HepG2 (cell line): ENCODE results near the gene GUCY1B1. TPM values are rescaled to one million over a fixed set of nuclear protein-coding genes. Genes with fewer than 3 reads are reported as not detected.

Source experiments
- ATAC-seq: fragments of 200-7000 bp; cut with Tn5 transposase; 3 replicates; pipeline ENCODE4 v1.9.1; 2020; ENCODE audit warnings: mild to moderate bottlenecking, moderate library complexity
- BruUV-seq: library from RNA; stranded (reverse); fragments of 400-500 nt; replicated peaks from 2 replicates; lab custom pipeline; 2021; lab: Mats Ljungman, UMichigan
- CTCF ChIA-PET: fragments of 300-600 bp; formaldehyde crosslinking; extraction: SDS; loops from one replicate; lab custom pipeline; 2021; ENCODE audit warnings: low total read pairs, inconsistent platforms, low intra/inter-chr PET ratio; lab: Yijun Ruan, JAX
- POLR2A ChIA-PET: fragments of 350-600 bp; sonication (Branson Sonifier 250); formaldehyde crosslinking; loops from one replicate; lab custom pipeline; 2020; ENCODE audit warnings: antibody characterized with exemption, inconsistent platforms; lab: Yijun Ruan, JAX
- DNase-seq: peaks from one replicate; pipeline ENCODE4 v3.0.0-alpha.2; 2015; ENCODE audit warnings: low spot score
- FAIRE-seq: peaks from 3 replicates; lab custom pipeline; 2011; peaks lifted over from hg19 to GRCh38; lab: Jason Lieb, UNC
- H2AFZ ChIP-seq: one replicate; pipeline ENCODE4 v1.6.1; 2011; ENCODE audit warnings: low read length, inconsistent platforms
- H3K27ac ChIP-seq: fragments of 300-600 bp; 3 replicates; pipeline ENCODE4 v1.8.0; 2011; ENCODE audit warnings: mixed run types, mild to moderate bottlenecking, mixed read lengths, low read length, inconsistent platforms; ENCODE audit not compliant: insufficient read depth; ENCODE audit errors: extremely low read length
- H3K27me3 ChIP-seq, 2 experiments: fragments of 200-600 bp in 1 of 2; 2 replicates in 1 of 2; 3 replicates in 1 of 2; pipeline versions ENCODE4 v1.6.0 to v1.8.0; 2011; ENCODE audit warnings: low read length in 2 of 2, mild to moderate bottlenecking in 2 of 2, moderate library complexity in 2 of 2, inconsistent platforms in 1 of 2; ENCODE audit not compliant: insufficient read depth in 2 of 2, control insufficient read depth in 1 of 2
- H3K36me3 ChIP-seq, 2 experiments: fragments of 200-600 bp in 1 of 2; replicated peaks in 1 of 2; 2 replicates in 1 of 2; 3 replicates in 1 of 2; pipeline versions ENCODE4 v1.5.1 to v1.8.0; 2011; ENCODE audit warnings: low read length in 2 of 2, inconsistent platforms in 1 of 2; ENCODE audit not compliant: insufficient read depth in 2 of 2, control insufficient read depth in 1 of 2
- H3K4me1 ChIP-seq: 2 replicates; pipeline ENCODE4 v1.5.1; 2012; ENCODE audit warnings: low read length, inconsistent platforms; ENCODE audit not compliant: insufficient read depth
- H3K4me2 ChIP-seq: 2 replicates; pipeline ENCODE4 v1.6.0; 2011; ENCODE audit warnings: low read depth, low read length, inconsistent platforms
- H3K4me3 ChIP-seq, 3 experiments: fragments of 200-600 bp in 1 of 3; sonication (generic), shearing (Covaris generic) in 1 of 3; replicated peaks in 1 of 3; 2 replicates each; pipeline ENCODE4 v1.5.1; 2011 to 2016; ENCODE audit warnings: low read length in 3 of 3, inconsistent platforms in 2 of 3, low read depth in 2 of 3, mild to moderate bottlenecking in 2 of 3, control low read depth in 1 of 3, mixed read lengths in 1 of 3; ENCODE audit not compliant: insufficient read depth in 1 of 3
- H3K79me2 ChIP-seq: one replicate; pipeline ENCODE4 v1.6.1; 2011; ENCODE audit warnings: low read length, inconsistent platforms; ENCODE audit not compliant: insufficient read depth
- H3K9ac ChIP-seq: 2 replicates; pipeline ENCODE4 v1.6.0; 2011; ENCODE audit warnings: mild to moderate bottlenecking, low read depth, low read length, inconsistent platforms; ENCODE audit not compliant: insufficient read depth
- H3K9me3 ChIP-seq: 2 replicates; pipeline ENCODE4 v1.5.1; 2012; ENCODE audit warnings: mild to moderate bottlenecking, low read length
- H4K20me1 ChIP-seq: 2 replicates; pipeline ENCODE4 v1.6.0; 2011; ENCODE audit warnings: inconsistent platforms, mild to moderate bottlenecking, low read length, moderate library complexity; ENCODE audit not compliant: insufficient read depth
- DDIT3 ChIP-seq: sonication (generic); formaldehyde crosslinking; IDR thresholded peaks from 2 replicates; pipeline ENCODE4 v1.4.0; 2020; ENCODE audit warnings: mild to moderate bottlenecking, missing genetic modification reagents
- FOXC1 ChIP-seq: sonication (generic); formaldehyde crosslinking; IDR thresholded peaks from 2 replicates; pipeline ENCODE4 v1.8.0; 2022; ENCODE audit warnings: mild to moderate bottlenecking, missing genetic modification reagents, borderline replicate concordance
- GABPB1 ChIP-seq: IDR thresholded peaks from 2 replicates; pipeline ENCODE4 v1.6.1; 2016; ENCODE audit warnings: mild to moderate bottlenecking, missing genetic modification reagents, moderate library complexity, missing compliant biosample characterization
- IKZF4 ChIP-seq: sonication (generic); formaldehyde crosslinking; IDR thresholded peaks from 2 replicates; pipeline ENCODE4 v1.5.1; 2020; ENCODE audit warnings: borderline replicate concordance, mild to moderate bottlenecking, low read depth, missing genetic modification reagents; ENCODE audit errors: not compliant biosample characterization
- MLLT10 ChIP-seq: sonication (generic); formaldehyde crosslinking; IDR thresholded peaks from 2 replicates; pipeline ENCODE4 v1.4.0; 2020; ENCODE audit warnings: missing genetic modification reagents
- POLR2A ChIP-seq, 2 experiments: IDR thresholded peaks; 2 replicates each; pipeline ENCODE4 v1.6.1; 2011; ENCODE audit warnings: low read depth in 2 of 2, low read length in 2 of 2, mild to moderate bottlenecking in 1 of 2, moderate library complexity in 1 of 2; ENCODE audit not compliant: insufficient read depth in 1 of 2
- SALL1 ChIP-seq: sonication (generic); formaldehyde crosslinking; IDR thresholded peaks from 2 replicates; pipeline ENCODE4 v1.8.0; 2022; ENCODE audit warnings: mild to moderate bottlenecking, missing genetic modification reagents
- TARDBP ChIP-seq: sonication (generic); formaldehyde crosslinking; IDR thresholded peaks from 2 replicates; pipeline ENCODE4 v1.8.0; 2022; ENCODE audit warnings: mild to moderate bottlenecking, missing genetic modification reagents
- ZBTB3 ChIP-seq: sonication (generic); formaldehyde crosslinking; IDR thresholded peaks from 2 replicates; pipeline ENCODE4 v1.4.0; 2020; ENCODE audit warnings: low read depth, mild to moderate bottlenecking, moderate library complexity, missing genetic modification reagents, borderline replicate concordance
- ZEB1 ChIP-seq: IDR thresholded peaks from 2 replicates; pipeline ENCODE4 v1.6.1; 2012; ENCODE audit warnings: mild to moderate bottlenecking, low read depth, inconsistent platforms; ENCODE audit not compliant: insufficient replicate concordance
- ZHX1 ChIP-seq: sonication (generic); formaldehyde crosslinking; IDR thresholded peaks from 2 replicates; pipeline ENCODE4 v1.8.1; 2022; ENCODE audit warnings: low read depth, mild to moderate bottlenecking, missing genetic modification reagents
- ZNF136 ChIP-seq: sonication (generic); formaldehyde crosslinking; IDR thresholded peaks from 2 replicates; pipeline ENCODE4 v1.8.1; 2022; ENCODE audit warnings: low read depth, mild to moderate bottlenecking, moderate library complexity, missing genetic modification reagents
- ZNF451 ChIP-seq: sonication (generic); formaldehyde crosslinking; IDR thresholded peaks from 2 replicates; pipeline ENCODE4 v1.5.0; 2020; ENCODE audit warnings: mild to moderate bottlenecking, missing genetic modification reagents
- ZNF580 ChIP-seq: IDR thresholded peaks from 2 replicates; pipeline ENCODE4 v1.6.1; 2016; ENCODE audit warnings: low read depth, borderline replicate concordance
- WGBS: methylation state at CpG from one replicate; pipeline ENCODE4 v1.1.6; 2017; ENCODE audit warnings: low lambda C conversion rate; 5-methylcytosine and 5-hydroxymethylcytosine counted together
- in situ Hi-C: cut with HindIII; loops from 2 replicates; pipeline ENCODE4 v1.10.0; 2017; ENCODE audit warnings: low pct_unique_long_range_greater_than_20kb; ENCODE audit not compliant: extremely low pct_ligation_motif_present
- intact Hi-C: fragments of 100-400 bp; cut with micrococcal nuclease; formaldehyde crosslinking; loops from one replicate; pipeline ENCODE4 v1.10.0; 2022; ENCODE audit not compliant: unreplicated experiment
- polyA plus RNA-seq, 8 experiments: library from polyadenylated mRNA; depleted of rRNA in 3 of 8; stranded (reverse) in 7 of 8; unstranded in 1 of 8; fragments of >200 nt; fragmentation: Illumina TruSeq in 4 of 8; extraction: Trizol in 4 of 8; gene quantifications; 2 replicates each; pipeline versions ENCODE4 v1.2.1 to v1.2.3, GENCODE V29; 2011 to 2016; ENCODE audit warnings: low read depth in 4 of 8, missing spikeins in 1 of 8, mixed read lengths in 1 of 8; ENCODE audit not compliant: insufficient read depth in 1 of 8
- total RNA-seq, 5 experiments: library from RNA; depleted of rRNA; stranded (reverse); fragments of >200 nt; fragmentation: Illumina TruSeq; extraction: Trizol; gene quantifications; 2 replicates each; pipeline ENCODE4 v1.2.3, GENCODE V29; 2016; ENCODE audit warnings: low read depth in 1 of 5
- TF ChIP-seq, protein P1 (sequence below): IDR thresholded peaks from 2 replicates; pipeline ENCODE4 v1.6.1; 2018; ENCODE audit warnings: missing genetic modification reagents
- TF ChIP-seq, protein P2 (sequence below): sonication (generic); formaldehyde crosslinking; IDR thresholded peaks from 2 replicates; pipeline ENCODE4 v1.4.0; 2020; ENCODE audit warnings: mild to moderate bottlenecking, missing genetic modification reagents, borderline replicate concordance

Gene GUCY1B1
- total and polyA plus RNA-seq, 2 of the 13 experiments (the other 11 are each of a cell fraction or from before 2014, with no cell fraction given): not detected

DNA sequence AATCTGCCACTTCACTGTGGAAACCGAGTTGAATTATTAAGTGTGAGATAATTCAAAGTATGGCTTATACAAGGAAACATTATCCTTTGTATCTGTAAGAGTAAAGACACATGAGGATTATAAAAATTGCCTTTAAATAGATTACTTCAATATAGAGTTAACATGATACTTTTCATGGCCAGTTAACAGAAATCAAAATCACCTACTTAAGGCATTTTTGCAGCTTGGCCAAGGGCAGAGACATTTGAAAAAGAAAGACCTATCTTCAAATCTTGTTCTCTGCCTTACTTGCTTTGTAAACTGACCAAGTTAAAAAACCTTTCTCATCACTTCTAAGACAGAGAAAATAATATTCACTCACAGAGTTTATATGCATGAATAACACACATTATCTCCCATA lies 44.9 kb upstream of the GUCY1B1 start:
- Histone ChIP-seq H2AFZ (no peak overlapping the region), H3K9ac (no peak overlapping the region), H3K9me3 (no peaks in the 10 kb centered on the region), H3K4me3 (no peak overlapping the region), H3K4me1 (no peaks in the 10 kb centered on the region), H3K36me3 (no peaks in the 10 kb centered on the region), H3K4me2 (no peak overlapping the region), H3K27me3 (no peaks in the 10 kb centered on the region), H4K20me1 (no peaks in the 10 kb centered on the region), H3K27ac (no peak overlapping the region), H3K79me2 (no peaks in the 10 kb centered on the region)
- intact Hi-C loops (no loop called here), in situ Hi-C loops (no loop called here)
- no peak for FAIRE-seq
- 0% methylated on average over 1 of the region's 1 CpG for WGBS
- BruUV-seq: no TSS peak
- no peak for ATAC-seq
- DNase-seq: no peak
- POLR2A ChIA-PET: no interaction called here
- CTCF ChIA-PET: no interaction called here
- no peak for TF ChIP-seq MLLT10 (CRISPR knock-in tag)
- TF ChIP-seq DDIT3: no peak
- TF ChIP-seq SALL1: no peak
- no peak for TF ChIP-seq ZHX1 (CRISPR knock-in tag)
- TF ChIP-seq POLR2A (IDR thresholded peaks at IDR 0.05; ENCODE audit: insufficient read depth in 1 of 2, low read depth in 2 of 2, low read length in 2 of 2): no peak
- no peak for TF ChIP-seq ZNF451 (CRISPR knock-in tag)
- TF ChIP-seq ZEB1: no peak
- TF ChIP-seq TARDBP: no peak
- no peak for TF ChIP-seq IKZF4
- no peak for TF ChIP-seq ZBTB3 (CRISPR knock-in tag)
- no peak for TF ChIP-seq ZNF580 (CRISPR knock-in tag)
- no peak for TF ChIP-seq FOXC1 (CRISPR knock-in tag)
- TF ChIP-seq, protein P1, sequence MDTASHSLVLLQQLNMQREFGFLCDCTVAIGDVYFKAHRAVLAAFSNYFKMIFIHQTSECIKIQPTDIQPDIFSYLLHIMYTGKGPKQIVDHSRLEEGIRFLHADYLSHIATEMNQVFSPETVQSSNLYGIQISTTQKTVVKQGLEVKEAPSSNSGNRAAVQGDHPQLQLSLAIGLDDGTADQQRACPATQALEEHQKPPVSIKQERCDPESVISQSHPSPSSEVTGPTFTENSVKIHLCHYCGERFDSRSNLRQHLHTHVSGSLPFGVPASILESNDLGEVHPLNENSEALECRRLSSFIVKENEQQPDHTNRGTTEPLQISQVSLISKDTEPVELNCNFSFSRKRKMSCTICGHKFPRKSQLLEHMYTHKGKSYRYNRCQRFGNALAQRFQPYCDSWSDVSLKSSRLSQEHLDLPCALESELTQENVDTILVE: no peak
- TF ChIP-seq, protein P2, sequence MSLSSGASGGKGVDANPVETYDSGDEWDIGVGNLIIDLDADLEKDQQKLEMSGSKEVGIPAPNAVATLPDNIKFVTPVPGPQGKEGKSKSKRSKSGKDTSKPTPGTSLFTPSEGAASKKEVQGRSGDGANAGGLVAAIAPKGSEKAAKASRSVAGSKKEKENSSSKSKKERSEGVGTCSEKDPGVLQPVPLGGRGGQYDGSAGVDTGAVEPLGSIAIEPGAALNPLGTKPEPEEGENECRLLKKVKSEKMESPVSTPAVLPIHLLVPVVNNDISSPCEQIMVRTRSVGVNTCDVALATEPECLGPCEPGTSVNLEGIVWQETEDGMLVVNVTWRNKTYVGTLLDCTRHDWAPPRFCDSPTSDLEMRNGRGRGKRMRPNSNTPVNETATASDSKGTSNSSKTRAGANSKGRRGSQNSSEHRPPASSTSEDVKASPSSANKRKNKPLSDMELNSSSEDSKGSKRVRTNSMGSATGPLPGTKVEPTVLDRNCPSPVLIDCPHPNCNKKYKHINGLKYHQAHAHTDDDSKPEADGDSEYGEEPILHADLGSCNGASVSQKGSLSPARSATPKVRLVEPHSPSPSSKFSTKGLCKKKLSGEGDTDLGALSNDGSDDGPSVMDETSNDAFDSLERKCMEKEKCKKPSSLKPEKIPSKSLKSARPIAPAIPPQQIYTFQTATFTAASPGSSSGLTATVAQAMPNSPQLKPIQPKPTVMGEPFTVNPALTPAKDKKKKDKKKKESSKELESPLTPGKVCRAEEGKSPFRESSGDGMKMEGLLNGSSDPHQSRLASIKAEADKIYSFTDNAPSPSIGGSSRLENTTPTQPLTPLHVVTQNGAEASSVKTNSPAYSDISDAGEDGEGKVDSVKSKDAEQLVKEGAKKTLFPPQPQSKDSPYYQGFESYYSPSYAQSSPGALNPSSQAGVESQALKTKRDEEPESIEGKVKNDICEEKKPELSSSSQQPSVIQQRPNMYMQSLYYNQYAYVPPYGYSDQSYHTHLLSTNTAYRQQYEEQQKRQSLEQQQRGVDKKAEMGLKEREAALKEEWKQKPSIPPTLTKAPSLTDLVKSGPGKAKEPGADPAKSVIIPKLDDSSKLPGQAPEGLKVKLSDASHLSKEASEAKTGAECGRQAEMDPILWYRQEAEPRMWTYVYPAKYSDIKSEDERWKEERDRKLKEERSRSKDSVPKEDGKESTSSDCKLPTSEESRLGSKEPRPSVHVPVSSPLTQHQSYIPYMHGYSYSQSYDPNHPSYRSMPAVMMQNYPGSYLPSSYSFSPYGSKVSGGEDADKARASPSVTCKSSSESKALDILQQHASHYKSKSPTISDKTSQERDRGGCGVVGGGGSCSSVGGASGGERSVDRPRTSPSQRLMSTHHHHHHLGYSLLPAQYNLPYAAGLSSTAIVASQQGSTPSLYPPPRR (CRISPR knock-in tag): no peak
- no peak for TF ChIP-seq GABPB1 (CRISPR knock-in tag)
- TF ChIP-seq ZNF136 (CRISPR knock-in tag): no peak
